ENCODE data around the gene BSX.

BSX gene

DNA sequence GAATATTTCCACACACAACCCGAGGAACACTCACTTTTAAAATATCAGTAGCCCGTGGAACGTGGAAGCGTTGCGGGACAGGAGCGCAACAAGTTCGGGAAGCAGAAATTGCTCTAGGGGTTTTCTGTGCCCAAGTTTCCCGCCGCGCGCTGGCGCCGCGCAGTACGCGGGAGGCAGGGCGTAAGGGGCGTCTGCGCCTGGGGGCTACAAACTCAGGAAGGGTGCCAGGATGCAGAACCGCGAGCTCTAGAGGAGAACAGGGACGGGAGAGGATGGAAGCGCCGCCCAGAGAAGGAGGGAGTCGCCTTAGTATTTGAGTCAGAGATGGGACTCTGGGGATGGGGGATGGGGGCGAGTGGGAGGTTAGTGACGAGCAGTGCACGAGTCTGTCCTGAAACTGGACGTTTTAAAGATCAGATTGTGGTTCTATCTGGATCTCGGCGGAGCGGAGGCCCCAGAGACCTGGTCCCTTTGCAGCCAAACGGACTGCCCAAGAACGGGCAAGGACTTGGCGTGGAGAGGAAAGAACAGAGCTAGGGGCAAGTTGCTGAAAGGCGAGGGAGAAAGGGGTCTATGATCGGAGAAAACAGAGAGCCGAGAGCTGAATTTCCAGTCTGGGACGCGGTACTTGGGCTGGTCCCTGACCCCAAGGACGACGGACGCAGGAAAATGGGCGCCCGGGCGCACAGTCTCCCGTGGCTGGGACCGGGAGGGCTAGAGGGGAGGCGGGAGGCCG, 4.7 kb downstream of the BSX start:
- no peak for DNase-seq (ENCODE audit: low read depth in 1 of 2, low spot score in 1 of 2)

DNA sequence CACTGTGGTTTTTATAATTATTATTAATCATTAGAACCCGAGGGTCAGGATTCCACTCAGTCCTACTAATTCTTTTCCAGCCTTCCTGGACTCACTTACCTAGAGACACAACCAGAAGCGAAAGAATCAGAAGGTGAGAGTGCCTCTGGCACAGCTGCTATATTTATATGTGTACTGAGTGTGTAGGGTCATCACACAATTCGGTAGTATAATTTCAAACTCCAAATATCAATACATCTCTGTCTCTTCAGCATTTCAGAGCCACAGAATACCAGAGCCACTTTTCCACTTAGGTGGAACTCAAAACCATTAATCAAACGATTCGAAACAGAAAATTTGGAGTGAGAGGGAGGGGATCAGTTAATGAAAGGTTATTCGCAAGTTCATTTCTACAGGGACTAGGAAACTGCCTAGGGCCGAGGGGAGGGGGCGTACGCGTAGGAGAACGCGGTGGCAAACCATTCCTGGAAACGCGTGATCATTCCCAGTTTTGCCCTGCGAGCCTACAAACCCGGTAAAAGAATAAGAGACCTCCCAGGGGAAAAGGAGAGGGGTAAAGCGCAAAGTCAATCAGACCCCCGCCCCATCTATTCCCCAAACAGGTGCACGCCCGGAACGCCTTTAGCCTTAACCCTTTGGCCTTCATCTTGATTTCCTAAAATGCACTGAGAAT, 5.4 kb downstream of the BSX start:
- DNase-seq (ENCODE audit: low read depth in 1 of 2, low spot score in 1 of 2), result no peak

More for the DNA sequence above, 4.7 kb downstream of the BSX start:
- H3K27ac ChIP-seq (replicated peaks), result no peak overlapping the region
- H3K4me3 ChIP-seq (replicated peaks; ENCODE audit: insufficient read depth, low read length), result no peak overlapping the region
- TF ChIP-seq GABPA (IDR thresholded peaks at IDR 0.05; ENCODE audit: low read depth) (no peak), REST (IDR thresholded peaks at IDR 0.05; ENCODE audit: insufficient replicate concordance, low read depth) (no peak), SPI1 (IDR thresholded peaks at IDR 0.05; ENCODE audit: borderline replicate concordance, low read depth) (no peak), POLR2AphosphoS5 (IDR thresholded peaks at IDR 0.05; ENCODE audit: low read depth) (no peak)
- TF ChIP-seq, protein P1, sequence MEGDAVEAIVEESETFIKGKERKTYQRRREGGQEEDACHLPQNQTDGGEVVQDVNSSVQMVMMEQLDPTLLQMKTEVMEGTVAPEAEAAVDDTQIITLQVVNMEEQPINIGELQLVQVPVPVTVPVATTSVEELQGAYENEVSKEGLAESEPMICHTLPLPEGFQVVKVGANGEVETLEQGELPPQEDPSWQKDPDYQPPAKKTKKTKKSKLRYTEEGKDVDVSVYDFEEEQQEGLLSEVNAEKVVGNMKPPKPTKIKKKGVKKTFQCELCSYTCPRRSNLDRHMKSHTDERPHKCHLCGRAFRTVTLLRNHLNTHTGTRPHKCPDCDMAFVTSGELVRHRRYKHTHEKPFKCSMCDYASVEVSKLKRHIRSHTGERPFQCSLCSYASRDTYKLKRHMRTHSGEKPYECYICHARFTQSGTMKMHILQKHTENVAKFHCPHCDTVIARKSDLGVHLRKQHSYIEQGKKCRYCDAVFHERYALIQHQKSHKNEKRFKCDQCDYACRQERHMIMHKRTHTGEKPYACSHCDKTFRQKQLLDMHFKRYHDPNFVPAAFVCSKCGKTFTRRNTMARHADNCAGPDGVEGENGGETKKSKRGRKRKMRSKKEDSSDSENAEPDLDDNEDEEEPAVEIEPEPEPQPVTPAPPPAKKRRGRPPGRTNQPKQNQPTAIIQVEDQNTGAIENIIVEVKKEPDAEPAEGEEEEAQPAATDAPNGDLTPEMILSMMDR (IDR thresholded peaks at IDR 0.05; ENCODE audit: insufficient read depth, low read length), result no peak
- H3K27me3 ChIP-seq (ENCODE audit: insufficient read depth, poor library complexity, severe bottlenecking), result peaks cover 65% of the 10 kb centered on the region

More for the DNA sequence above, 5.4 kb downstream of the BSX start:
- no peak overlapping the region for H3K27ac ChIP-seq (replicated peaks)
- H3K4me3 ChIP-seq (replicated peaks; ENCODE audit: insufficient read depth, low read length), result no peak overlapping the region
- H3K27me3 ChIP-seq (ENCODE audit: insufficient read depth, poor library complexity, severe bottlenecking), result peaks cover 61% of the 10 kb centered on the region
- no peak for TF ChIP-seq REST (IDR thresholded peaks at IDR 0.05; ENCODE audit: insufficient replicate concordance, low read depth)
- TF ChIP-seq, protein P1 (IDR thresholded peaks at IDR 0.05; ENCODE audit: insufficient read depth, low read length), result no peak
- no peak for TF ChIP-seq GABPA (IDR thresholded peaks at IDR 0.05; ENCODE audit: low read depth)
- no peak for TF ChIP-seq POLR2AphosphoS5 (IDR thresholded peaks at IDR 0.05; ENCODE audit: low read depth)
- TF ChIP-seq SPI1 (IDR thresholded peaks at IDR 0.05; ENCODE audit: borderline replicate concordance, low read depth), result no peak
